DMS114 treated with DMSO at 0.1 percent for 48 hours (cell line): ENCODE results near the gene ZSCAN31.
"Not testable (repeated sequence)": the region's sequence is repeated elsewhere in the genome, so short reads cannot be mapped to it uniquely, and the experiment has no call there.

Source experiments
- DNase-seq: peaks from one replicate; lab custom pipeline; 2025; ENCODE audit not compliant: unreplicated experiment; lab: John Stamatoyannopoulos, UW

The ZSCAN31 gene

DNA sequence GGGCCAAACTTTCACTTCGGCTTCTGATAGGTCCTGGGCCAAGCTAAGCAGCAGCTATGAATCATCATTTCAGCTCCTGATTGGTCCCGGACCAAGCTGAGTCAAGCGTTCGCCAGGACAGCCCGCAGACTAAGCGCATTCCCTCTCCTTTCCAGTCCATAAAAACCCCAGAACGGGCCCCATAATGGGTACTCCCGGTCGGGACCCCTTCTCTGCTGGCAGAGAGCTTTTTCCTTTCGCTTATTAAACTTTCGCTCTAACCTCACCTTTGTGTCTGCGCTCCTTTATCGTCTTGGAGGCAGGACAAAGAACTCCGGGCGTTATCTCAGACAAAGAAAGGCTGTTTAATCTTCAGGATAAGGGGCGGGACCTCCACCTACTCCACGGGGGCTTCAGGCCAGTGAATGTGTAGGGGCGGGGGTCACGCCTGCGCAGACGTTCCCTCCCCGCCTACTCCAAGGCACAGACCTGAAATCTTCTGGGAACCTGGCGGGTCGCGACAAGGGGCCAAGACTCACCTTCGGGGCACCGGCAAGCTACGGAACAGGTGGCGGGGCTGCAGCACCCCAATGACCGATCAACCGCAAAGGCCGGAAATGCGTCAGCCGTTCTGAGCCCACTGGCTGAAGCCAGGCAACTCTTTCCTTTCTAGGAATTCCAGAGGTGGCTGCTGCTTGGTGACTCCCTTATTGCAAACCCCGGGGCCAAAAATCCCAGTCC lies at the start of gene ZSCAN31:
Gene ZSCAN31, minus strand, starts transcription at position 585 of the 720 bp plus-strand sequence. CDS start 6,465 bp downstream, outside the sequence.
- peak; percentile 85 for DNase-seq

DNA sequence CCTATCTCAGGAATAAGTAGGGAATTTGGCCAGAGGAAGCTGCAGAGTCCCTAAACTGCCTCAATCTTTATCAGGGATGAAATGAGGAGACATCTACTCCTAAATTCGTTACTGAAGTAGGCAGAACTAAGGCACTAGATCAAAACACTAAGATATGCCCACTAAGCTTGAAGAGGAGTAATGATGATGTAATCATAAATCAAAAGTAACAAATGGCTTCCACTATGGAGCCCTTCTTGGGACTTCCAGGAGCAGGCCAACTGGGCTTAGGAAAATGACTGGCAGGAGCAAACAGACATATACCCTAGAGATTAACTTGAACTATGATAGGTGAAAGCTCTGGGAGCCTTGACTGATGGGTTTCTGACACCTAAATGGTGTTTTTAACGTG lies 48.2 kb upstream of the ZSCAN31 start:
- DNase-seq: no peak

DNA sequence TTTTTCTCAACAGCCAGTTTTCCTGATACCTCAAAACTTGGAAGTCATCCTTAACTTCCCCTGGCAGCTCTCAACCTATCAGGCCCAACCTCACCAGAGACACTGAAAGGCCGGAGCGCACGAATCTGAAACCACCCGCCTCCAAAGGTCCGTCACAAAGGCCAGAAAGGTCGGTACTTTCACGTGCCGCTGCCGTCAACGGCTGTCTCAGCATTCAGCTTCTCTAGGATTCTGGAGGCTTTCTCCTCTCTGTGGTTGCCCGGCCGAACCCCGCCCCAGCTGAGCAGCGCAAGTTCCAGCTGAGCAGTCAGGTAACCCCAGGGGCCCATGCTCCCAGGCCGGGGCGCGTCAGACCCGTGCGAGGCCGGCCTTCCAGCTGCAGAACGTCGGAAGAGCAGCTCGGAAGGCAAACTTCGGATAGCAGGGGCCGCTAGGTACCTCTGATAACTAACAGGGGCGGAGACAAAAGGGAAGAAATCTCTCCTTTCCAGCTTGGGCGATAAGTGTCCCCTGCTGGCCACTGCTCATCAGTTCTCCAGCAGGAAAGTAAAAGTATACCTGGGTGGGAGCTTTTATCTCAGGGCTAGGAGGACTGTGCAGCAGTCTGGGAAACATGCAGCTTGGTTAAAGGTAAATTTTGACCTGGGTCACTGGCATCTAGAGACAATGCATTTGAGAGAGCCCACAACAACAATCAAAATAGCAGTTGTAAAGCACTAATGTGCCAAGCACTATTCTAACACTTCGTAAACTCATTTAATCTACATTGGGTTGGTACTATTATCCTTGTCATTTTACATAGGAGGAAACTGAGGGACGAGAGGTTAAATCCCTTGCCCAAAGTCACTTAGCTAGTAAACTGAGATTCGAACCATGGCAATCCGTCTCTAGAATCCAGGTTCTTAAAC lies 47.5 kb upstream of the ZSCAN31 start:
- DNase-seq: peak; percentile 74

DNA sequence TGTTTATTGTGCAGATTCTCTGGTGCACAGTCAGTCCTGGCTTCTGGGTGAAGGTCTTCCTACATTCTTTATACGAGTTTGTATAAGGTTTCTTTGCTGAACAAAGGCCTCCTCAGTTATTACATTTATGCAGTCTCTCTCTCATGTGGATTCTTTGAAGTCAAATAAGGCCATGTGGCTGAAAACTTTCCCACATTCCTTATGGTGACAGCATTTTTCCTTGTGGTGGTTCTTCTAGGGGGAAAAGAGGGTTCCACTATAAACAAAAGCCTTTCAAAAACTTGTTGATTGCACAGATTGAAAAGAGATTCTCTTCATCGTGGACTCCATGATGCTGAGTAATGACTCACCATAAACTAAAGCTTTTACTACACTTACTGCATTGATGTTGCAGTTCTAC lies 44.4 kb upstream of the ZSCAN31 start:
- DNase-seq: no peak

DNA sequence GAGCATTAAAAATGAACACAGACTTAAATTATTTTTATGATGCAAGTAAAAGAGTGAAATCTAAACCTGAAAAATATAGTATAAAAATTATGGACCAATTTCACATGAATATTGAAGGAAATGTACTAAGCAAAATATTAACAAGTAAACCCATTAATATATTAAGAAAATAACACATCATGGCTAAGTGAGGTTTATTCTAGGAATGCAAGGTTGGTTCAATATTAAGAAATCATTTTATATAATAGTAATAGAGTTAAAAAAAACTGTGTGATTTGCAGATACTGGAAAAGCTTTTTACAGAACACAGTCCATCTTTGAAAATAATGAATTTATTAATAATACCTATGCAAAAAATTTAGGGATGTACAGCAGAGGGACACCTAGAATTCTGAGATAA lies 42.7 kb upstream of the ZSCAN31 start:
- DNase-seq: no peak

DNA sequence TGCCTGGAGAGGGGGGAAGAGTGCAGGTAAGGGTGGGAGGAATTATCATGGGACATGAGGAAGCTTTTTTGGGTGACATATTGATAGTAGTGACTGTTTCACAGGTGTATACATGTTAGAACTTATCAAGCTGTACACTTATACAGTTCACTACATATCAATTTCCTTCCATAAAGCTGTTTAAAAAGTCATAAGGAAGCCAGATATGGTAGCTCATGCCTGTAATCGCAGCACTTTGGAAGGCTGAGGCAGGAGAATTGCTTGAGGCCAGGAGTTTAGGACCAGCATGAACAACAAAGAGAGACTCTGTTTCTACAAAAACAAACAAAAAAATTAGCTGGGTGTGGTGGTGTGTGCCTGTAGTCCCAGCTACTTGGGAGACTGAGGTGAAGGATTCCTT lies 41.9 kb upstream of the ZSCAN31 start:
- DNase-seq: no peak

DNA sequence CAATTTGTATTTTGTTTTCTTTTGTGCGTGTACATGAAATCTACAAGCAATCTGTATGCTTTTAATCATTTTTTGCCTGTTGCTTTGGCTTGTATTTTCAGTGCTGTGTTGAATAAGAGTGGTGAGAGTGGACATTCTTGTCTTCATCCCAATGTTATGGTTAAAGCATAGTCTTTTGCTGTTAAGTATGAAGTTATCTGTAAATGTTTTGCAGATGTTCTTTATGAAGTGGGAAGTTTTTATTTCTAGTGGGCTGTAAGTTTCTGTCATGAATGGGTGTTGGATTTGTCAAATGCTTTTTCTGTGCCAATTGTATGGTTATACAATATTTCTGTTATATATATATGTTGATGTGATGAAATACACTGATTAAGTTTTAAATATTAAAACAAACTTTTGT lies 38.0 kb upstream of the ZSCAN31 start:
- no peak for DNase-seq

DNA sequence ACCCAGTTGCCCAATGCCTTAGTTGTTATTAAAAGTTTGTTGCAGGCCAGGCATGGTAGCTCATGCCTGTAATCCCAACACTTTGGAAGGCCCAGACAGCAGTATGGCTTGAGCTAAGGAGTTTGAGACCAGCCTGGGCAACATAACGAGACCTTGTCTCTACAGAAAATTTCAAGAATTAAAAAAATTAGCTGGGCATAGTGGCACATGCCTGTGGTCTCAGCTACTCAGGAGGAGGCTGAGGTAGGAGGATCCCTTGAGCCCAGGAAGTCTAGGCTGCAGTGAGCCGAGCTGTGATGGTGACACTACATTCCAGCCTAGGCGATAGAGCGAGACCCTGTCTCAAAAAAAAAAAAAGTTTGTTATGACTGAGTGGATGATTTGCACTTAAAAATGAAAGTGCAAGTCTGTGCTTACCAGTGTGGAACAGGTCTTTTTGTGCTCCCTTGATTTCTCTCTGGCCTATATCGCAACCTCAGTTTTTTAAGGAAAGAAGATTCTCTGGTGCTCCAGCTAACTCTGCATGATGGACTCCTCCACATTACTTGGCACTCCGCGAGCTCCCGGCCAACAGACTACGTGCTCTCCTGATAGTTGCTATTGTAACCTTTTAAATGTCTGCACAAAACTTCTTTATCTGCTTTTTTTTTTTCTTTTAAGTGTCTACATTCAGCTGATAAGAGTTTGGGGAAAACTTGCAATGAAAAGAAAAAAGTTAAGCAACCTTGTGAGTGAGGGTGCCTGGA lies 35.9 kb upstream of the ZSCAN31 start:
- DNase-seq: no peak

DNA sequence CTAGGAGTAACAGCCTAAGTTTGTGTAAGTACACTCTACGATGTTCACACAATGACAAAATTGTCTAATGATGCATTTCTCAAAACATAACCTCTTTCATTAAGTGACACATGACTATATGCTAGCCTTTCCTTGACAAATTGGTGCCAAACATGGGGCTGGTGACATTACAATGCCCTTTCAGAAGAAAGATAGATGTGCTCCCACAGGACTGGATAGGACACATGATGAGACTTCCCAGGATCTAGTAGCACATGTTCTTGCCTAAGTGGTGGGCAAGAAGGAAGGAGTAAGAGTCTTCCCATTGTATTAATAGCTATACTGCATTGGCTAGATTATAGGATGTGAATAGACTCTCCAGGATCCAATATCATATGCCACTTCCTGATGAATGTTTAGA lies 35.3 kb upstream of the ZSCAN31 start:
- DNase-seq: no peak

DNA sequence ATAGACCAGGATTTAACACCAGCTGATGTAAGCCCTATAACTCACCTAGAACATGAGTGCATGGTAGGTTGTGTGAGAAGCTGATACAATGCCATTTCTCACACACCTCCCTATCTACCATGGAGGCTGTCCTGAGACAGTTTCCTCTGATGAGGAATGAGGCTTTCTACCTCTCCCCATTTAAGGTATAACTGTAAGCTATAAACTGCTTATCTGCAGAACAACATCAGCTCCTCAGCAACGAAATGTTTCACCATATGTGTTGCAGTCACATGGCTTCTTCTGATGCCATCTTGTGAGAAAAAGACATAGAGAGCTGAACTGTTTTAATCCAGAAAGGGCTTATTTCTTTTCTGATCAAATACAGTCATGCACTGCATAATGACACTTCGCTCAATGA lies 34.5 kb upstream of the ZSCAN31 start:
- no peak for DNase-seq

DNA sequence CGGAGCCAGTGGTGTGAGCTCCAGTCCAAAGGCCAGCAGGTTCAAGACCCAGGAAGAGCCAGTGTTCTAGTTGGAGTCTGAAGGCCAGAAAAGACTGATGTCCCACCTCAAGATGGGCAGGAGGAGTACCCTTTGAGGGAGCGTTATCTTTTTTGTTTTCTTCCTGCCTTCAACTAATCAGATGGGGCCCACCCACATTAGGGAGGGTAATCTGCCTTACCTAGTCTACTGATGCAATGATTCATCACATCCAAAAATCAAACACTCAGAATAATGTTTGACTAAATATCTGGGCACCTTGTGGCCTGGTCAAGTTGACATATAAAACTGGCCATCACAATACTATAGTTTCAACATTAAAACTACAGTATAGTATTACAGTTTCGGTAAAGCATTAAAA lies 33.5 kb upstream of the ZSCAN31 start:
- no peak for DNase-seq

DNA sequence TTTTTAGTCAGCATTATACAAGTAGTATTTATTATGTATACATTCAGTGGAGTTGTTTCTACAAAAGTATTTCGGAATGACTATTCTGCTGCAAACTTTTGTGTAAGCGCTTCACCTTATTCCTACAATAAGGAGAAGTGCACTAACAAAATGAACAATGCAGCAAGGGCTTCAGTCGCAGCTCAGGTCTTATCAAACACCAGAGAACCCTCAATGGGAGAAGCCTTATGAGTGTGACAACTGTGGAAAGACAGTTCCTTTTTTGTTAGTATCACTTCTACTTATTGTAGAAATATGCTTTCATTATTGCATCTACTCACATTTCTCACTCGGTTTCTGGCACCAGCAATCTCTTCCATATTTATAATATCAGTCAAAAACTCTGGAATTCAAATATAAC lies 32.6 kb upstream of the ZSCAN31 start:
- no peak for DNase-seq

DNA sequence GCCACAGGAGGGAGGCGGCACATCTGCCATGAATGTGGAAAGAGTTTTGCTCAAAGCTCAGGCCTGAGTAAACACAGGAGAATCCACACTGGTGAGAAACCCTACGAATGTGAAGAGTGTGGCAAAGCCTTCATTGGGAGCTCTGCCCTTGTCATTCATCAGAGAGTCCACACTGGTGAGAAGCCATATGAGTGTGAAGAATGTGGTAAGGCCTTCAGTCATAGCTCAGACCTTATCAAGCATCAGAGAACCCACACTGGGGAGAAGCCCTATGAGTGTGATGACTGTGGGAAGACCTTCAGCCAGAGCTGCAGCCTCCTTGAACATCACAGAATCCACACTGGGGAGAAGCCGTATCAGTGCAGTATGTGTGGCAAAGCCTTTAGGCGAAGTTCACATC lies 29.6 kb upstream of the ZSCAN31 start:
- DNase-seq: not testable (repeated sequence)

DNA sequence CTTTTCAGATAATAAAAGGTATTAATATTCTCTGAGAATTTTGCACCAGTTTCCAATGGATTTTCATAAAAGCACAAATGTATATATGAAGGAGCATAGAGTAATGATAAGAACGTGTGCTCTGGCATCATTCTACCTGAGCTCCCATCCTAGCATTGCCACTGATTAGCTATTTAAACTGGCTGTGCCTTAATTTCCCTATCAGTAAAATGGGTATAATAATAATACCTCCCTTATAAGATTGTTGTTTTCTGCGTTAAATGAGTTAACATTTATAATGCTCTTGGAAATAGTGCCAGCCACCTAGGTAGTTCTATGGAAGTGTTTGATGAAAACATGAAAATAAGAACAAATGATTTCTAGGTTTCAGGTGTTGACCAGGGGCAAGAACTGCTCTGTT lies 25.0 kb upstream of the ZSCAN31 start:
- DNase-seq: no peak

DNA sequence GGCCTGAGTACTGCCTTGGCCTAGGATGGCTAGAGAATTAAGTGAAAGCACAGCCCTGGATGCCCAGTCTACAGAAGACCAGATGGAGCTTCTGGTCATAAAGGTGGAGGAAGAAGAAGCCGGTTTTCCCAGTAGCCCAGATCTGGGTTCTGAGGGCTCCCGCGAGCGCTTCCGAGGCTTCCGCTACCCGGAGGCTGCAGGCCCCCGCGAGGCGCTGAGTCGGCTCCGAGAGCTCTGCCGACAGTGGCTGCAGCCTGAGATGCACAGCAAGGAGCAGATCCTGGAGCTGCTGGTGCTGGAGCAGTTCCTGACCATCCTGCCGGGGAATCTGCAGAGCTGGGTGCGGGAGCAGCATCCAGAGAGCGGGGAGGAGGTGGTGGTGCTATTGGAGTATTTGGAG lies 23.6 kb upstream of the ZSCAN31 start:
- not testable (repeated sequence) for DNase-seq

DNA sequence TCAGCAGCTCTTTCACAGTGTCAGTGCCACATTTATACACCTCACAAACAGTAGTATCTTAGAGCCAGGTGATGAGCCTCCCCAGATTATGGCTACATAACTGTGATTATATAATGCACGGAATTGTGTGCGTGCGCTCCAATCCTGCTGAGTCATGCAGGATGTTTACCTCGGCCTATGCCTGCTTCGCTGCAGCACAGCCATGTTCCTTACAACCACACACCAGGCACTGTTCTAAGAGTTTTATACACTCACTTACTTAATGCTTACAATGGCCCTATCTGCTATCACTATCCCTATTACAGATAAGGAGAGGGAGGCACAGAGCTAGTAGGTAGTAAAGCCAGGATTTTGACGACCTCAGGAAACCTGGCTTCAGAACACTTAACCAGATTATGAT lies 21.1 kb upstream of the ZSCAN31 start:
- DNase-seq: no peak

DNA sequence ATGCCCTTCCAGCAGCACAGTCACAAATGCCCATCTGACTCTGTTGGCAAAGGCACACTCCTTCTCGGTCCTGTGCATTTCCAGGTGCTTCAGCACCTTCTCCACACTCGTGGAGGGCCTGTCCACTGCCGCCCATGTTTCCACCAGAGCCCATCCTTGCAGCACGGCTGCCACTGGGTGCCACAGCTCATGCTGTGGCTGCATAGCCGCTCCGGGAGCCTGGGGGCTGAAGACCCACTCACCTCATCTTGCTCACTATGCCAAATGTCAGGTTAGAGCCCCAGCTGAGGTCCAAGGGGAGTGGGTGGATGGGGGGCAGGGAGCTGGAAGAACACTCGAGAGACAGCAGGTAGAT lies 20.7 kb upstream of the ZSCAN31 start:
- DNase-seq: no peak

DNA sequence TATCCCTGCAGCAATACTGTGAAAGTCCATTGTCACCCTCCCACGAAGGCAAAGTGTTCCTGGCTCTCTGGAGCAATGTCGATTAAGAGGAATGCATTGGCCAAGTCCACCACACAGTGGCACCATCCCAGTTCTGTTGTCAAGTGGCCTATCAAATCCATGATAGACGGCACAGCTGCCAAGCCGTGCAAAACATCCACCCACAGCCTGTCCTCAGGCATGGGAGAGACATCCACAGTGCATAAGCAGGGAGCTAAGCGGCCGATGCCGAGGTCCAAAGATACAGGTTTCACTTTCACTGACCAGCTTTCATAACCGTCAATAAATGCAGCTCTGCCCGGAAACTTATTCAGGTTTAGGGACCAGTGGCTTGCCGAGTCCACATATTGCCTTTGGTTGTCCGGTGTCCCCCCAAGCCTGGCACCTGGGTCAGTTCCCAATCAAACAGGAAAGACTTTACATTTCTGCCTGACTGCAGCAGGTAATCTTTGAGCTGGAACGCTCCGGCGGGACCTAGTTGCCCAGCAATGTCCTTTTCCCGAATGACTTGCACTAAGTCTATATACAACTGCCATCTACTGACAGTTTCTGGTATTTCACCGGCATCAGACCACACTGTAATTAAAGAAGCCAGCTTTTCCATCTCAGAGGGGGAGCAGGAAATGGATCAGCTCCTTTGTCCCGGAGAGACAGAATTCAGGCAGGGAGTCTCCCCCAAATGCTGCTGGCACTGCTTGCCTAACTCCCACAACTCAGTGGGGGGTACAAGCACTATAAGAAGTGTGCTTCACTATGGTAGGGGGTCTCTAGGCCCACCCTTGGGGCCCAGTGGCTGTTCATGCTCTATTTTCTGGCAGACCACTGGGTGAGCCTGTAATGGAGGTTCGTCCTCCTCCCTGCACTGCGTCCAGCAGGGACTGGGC lies 20.1 kb upstream of the ZSCAN31 start:
- DNase-seq: peak; percentile 89

DNA sequence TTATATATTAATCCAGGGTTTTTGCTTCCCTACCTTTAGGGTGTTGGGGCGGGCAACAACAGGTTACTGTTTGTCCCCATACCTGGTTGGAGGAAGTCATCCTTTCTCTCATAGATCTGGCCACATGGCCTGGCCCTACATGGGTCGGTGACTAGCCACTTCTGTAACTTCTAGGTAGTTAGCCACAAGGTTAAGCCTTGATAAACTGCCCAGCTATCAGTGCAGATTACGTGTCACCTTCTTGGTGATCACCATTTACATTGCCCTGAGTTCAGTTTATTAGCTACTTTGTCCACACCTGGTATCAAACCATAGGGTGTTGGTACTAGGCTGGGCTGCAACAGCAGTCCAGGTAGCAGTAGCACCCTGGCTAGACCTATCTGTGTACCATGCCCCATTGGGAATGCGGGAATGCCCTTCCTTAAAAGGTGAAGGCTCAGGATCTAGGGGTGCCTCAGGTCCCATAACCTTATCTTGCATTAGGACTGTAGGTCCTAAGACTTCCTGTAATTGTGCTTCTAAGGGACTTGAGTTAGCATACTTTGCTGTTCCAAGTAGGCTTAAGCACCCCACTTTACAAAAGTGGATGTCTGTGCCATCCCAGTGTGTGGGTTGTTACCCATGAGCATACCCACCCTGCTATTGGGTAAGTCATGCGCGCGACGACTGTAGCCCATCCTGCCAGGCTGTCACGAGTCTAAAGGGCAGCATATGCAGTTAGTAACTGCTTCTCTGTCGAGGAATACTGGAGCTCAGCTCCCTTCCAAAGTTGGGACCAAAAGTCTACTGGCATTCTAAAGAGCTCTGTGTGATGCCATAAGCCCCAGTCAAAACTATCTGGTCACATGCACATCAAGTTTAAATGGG lies 19.0 kb upstream of the ZSCAN31 start:
- no peak for DNase-seq
